DOHH2 (cell line): ENCODE results near the gene CCDC88B.
A peak's percentile ranks its signal among the peaks of the same experiment; 100 is the strongest.

Experiments used
- H3F3A ChIP-seq: fragments of 200-600 bp; sonication (generic), shearing (Covaris generic); 2 replicates; pipeline ENCODE4 v1.6.0; 2016; ENCODE audit warnings: antibody characterized with exemption, mild to moderate bottlenecking; ENCODE audit not compliant: control insufficient read depth, insufficient read depth
- H3K27ac ChIP-seq: fragments of 200-600 bp; sonication (generic); 2 replicates; pipeline ENCODE4 v1.5.1; 2014; ENCODE audit warnings: low read depth, mild to moderate bottlenecking, low read length, moderate library complexity
- H3K27me3 ChIP-seq: fragments of 200-600 bp; sonication (generic); 2 replicates; pipeline ENCODE4 v1.6.1; 2014; ENCODE audit warnings: mild to moderate bottlenecking, low read length, mixed read lengths; ENCODE audit not compliant: control insufficient read depth
- H3K36me3 ChIP-seq: fragments of 200-600 bp; sonication (generic); 2 replicates; pipeline ENCODE4 v1.6.1; 2014; ENCODE audit warnings: mild to moderate bottlenecking, low read length, moderate library complexity, mixed read lengths; ENCODE audit not compliant: control insufficient read depth
- H3K4me1 ChIP-seq: fragments of 200-600 bp; sonication (generic); 2 replicates; pipeline ENCODE4 v1.6.1; 2014; ENCODE audit warnings: mild to moderate bottlenecking, low read length, mixed read lengths; ENCODE audit not compliant: control insufficient read depth
- H3K4me2 ChIP-seq: fragments of 200-600 bp; sonication (generic); 2 replicates; pipeline ENCODE4 v1.6.0; 2014; ENCODE audit warnings: mild to moderate bottlenecking, low read length, moderate library complexity
- H3K4me3 ChIP-seq: fragments of 200-600 bp; sonication (generic); 2 replicates; pipeline ENCODE4 v1.5.1; 2014; ENCODE audit warnings: mild to moderate bottlenecking, low read length, mixed read lengths
- H3K79me2 ChIP-seq: fragments of 200-600 bp; sonication (generic); 2 replicates; pipeline ENCODE4 v1.6.1; 2014; ENCODE audit warnings: mild to moderate bottlenecking, low read length, mixed read lengths; ENCODE audit not compliant: control insufficient read depth
- H3K9me2 ChIP-seq: fragments of 200-600 bp; sonication (generic); replicated peaks from 2 replicates; pipeline ENCODE4 v1.6.1; 2014; ENCODE audit warnings: mild to moderate bottlenecking, low read length, mixed read lengths; ENCODE audit not compliant: control insufficient read depth
- H3K9me3 ChIP-seq: fragments of 200-600 bp; sonication (generic); 2 replicates; pipeline ENCODE4 v1.6.1; 2014; ENCODE audit warnings: antibody characterized with exemption, low read length, mixed read lengths; ENCODE audit not compliant: control insufficient read depth, insufficient read depth
- H4K20me1 ChIP-seq: fragments of 200-600 bp; sonication (generic); 2 replicates; pipeline ENCODE4 v1.6.0; 2014; ENCODE audit warnings: low read depth, mild to moderate bottlenecking, antibody characterized with exemption, low read length, moderate library complexity; ENCODE audit not compliant: control insufficient read depth, insufficient read depth
- CTCF ChIP-seq: fragments of 200-600 bp; sonication (generic); IDR thresholded peaks from one replicate; pipeline ENCODE4 v1.5.1; 2014; ENCODE audit warnings: antibody characterized with exemption, mild to moderate bottlenecking, low read depth, low read length; ENCODE audit not compliant: poor library complexity, severe bottlenecking
- EZH2phosphoT487 ChIP-seq: fragments of 200-600 bp; sonication (generic); IDR thresholded peaks from 2 replicates; pipeline ENCODE4 v1.6.1; 2017; ENCODE audit warnings: borderline replicate concordance, mild to moderate bottlenecking, antibody characterized with exemption, low read length, moderate library complexity, mixed read lengths

The CCDC88B gene

DNA sequence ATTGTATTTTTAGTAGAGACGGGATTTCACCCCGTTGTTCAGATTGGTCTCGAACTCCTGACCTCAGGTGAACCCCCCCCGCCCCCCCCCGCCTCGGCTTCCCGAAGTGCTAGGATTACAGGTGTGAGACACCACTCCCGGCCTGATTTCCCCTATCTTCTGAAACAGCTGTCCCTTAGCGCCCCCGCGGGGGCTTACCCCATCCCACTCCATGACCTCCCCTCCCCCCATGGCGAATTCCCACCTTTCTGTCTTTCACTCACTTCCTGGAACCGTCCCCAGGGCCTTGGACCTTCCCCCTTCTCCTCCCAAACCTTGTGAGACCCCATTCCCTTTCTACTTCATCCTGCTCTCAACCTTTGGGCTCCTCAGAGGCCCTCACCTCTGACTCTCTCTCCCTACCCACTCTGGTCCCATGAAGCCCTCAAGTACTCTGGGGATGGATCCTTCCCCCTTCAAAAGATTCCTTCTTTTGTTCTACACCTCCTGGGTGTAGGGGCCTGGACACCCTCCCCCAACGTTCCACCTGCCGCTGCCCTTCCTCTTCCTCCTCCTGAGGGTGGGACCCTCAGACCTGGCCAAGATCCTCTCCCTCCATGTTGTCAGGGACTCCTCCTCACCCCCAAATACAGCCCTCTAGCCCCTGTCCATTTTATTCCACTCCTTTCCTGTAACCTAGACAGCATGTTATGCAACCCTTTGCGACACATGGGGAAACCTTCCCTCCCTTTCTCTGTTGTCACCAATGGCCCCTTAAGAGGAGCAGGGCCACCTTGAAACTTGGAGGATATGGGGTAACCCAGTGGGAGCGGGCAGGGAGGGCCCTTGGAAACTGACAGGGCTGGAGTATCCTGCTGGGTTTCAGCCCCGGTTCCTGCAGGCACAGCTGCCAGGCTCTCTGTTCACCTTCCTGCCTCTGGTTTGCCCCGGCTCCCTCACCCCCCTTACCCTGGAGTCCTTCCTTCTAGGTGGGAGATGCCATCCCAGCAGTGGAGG is 20.9 kb upstream of the CCDC88B start:
- Histone ChIP-seq H3K4me1 (peaks cover 28% of the 10 kb centered on the region), H3K9me2 (no peaks in the 10 kb centered on the region), H3K27me3 (no peaks in the 10 kb centered on the region), H3K9me3 (no peaks in the 10 kb centered on the region), H3K36me3 (peaks cover 63% of the 10 kb centered on the region), H3K79me2 (peaks cover 39% of the 10 kb centered on the region), H3K4me2 (peak overlapping the region; percentile 79), H3F3A (peaks cover 16% of the 10 kb centered on the region), H3K4me3 (peak overlapping the region; percentile 91), H3K27ac (peak overlapping the region; percentile 93), H4K20me1 (no peaks in the 10 kb centered on the region)
- no peak for TF ChIP-seq CTCF
- no peak for TF ChIP-seq EZH2phosphoT487

DNA sequence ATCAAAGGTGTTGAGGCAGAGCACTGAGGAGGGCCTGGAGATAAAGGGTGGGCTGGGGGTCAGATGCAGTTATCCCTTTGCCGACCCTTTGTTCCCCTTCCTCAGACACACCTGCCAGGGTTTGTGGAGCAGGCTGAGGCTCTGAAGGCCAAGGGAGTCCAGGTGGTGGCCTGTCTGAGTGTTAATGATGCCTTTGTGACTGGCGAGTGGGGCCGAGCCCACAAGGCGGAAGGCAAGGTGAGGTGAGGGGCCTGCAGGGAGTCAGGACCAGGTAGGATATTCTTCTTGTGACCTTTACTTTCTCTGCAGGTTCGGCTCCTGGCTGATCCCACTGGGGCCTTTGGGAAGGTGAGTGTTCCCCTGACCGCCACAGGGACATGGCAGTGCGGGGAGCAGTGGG is 19.4 kb upstream of the CCDC88B start:
- TF ChIP-seq CTCF (no peak), EZH2phosphoT487 (no peak)
- Histone ChIP-seq H3K4me2 (no peak overlapping the region), H3K27me3 (no peaks in the 10 kb centered on the region), H3K9me2 (no peaks in the 10 kb centered on the region), H3F3A (peaks cover 16% of the 10 kb centered on the region), H3K4me3 (no peak overlapping the region), H3K27ac (no peak overlapping the region), H3K9me3 (no peaks in the 10 kb centered on the region), H3K4me1 (peaks cover 17% of the 10 kb centered on the region), H3K36me3 (peaks cover 48% of the 10 kb centered on the region), H4K20me1 (no peaks in the 10 kb centered on the region), H3K79me2 (peaks cover 33% of the 10 kb centered on the region)

DNA sequence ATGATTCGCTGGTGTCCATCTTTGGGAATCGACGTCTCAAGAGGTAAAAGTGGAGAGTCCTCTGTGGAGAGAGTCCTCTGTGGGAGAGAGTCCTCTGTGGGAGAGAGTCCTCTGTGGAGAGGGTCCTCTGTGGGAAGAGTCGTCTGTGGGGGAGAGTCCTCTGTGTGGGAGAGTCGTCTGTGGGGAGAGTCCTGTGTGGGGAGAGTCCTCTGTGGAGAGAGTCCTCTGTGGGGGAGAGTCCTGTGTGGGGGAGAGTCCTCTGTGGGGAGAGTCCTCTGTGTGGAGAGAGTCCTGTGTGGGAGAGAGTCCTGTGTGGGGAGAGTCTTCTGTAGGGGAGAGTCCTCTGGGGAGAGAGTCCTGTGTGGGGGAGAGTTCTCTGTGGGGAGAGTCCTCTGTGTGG is 19.0 kb upstream of the CCDC88B start:
- H4K20me1 ChIP-seq, result no peaks in the 10 kb centered on the region
- no peaks in the 10 kb centered on the region for H3K9me3 ChIP-seq
- H3K36me3 ChIP-seq, result peaks cover 44% of the 10 kb centered on the region
- H3K4me1 ChIP-seq, result peaks cover 12% of the 10 kb centered on the region
- no peaks in the 10 kb centered on the region for H3K9me2 ChIP-seq
- H3F3A ChIP-seq, result peaks cover 16% of the 10 kb centered on the region
- no peak overlapping the region for H3K27ac ChIP-seq
- no peak overlapping the region for H3K4me2 ChIP-seq
- H3K79me2 ChIP-seq, result peaks cover 28% of the 10 kb centered on the region
- TF ChIP-seq CTCF, result no peak
- TF ChIP-seq EZH2phosphoT487, result no peak
- no peak overlapping the region for H3K4me3 ChIP-seq
- no peaks in the 10 kb centered on the region for H3K27me3 ChIP-seq
